Glomerular endothelial cell (primary cell): ENCODE measurements around the gene PCNX1. TPM values are rescaled to one million over a fixed set of nuclear protein-coding genes. Genes with fewer than 3 reads are reported as not detected.
"Not testable (repeated sequence)": the region's sequence is repeated elsewhere in the genome, so short reads cannot be mapped to it uniquely, and the experiment has no call there.

ENCODE experiments used
- DNase-seq: peaks from one replicate; pipeline ENCODE4 v3.0.0-alpha.2; 2011; ENCODE audit warnings: low read depth, low spot score; ENCODE audit errors: extremely low read depth
- total RNA-seq: library from RNA; depleted of rRNA; stranded (reverse); fragments of >200 nt; gene quantifications from 2 replicates; pipeline ENCODE4 v1.2.3, GENCODE V29; 2015

The PCNX1 gene
- total RNA-seq, 1 donor from 2014 or later, result 27.9 TPM

- no peak for DNase-seq
Measured at GRCh38 chr14:71141701-71142374, 234.6 kb downstream of the PCNX1 start.

DNA sequence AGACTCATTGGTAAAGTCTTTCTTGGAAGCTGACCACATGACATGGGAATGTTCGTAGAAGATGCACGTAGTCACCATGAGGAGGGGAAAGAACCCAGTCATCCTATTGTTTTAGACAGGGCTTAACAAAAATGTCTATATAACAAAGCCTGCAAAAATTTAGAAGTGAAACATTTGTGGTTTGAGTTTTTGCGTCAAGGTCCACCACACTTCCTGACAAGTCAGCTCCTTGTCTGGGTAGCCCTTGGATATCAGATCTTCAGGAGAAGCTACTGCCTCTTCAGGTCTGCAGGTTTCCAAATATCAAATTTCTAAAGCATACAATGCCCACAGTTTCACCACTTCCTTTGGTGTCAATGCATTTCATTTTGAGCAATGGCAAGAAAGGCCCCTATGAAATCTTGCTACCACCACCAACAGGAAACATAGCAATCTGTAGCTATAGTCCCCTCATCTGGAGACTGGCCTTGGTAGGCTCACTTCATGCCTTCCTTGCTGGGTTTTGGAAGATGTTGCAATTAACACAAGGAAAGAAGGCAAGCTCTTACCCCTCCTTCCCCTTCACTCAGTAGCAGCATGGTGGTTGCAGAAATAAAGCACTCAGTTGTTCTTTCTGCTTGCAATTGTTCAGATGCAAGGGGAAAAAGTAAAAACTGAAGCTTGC is 235.2 kb downstream of the PCNX1 start:
- DNase-seq, result peak; percentile 39

DNA sequence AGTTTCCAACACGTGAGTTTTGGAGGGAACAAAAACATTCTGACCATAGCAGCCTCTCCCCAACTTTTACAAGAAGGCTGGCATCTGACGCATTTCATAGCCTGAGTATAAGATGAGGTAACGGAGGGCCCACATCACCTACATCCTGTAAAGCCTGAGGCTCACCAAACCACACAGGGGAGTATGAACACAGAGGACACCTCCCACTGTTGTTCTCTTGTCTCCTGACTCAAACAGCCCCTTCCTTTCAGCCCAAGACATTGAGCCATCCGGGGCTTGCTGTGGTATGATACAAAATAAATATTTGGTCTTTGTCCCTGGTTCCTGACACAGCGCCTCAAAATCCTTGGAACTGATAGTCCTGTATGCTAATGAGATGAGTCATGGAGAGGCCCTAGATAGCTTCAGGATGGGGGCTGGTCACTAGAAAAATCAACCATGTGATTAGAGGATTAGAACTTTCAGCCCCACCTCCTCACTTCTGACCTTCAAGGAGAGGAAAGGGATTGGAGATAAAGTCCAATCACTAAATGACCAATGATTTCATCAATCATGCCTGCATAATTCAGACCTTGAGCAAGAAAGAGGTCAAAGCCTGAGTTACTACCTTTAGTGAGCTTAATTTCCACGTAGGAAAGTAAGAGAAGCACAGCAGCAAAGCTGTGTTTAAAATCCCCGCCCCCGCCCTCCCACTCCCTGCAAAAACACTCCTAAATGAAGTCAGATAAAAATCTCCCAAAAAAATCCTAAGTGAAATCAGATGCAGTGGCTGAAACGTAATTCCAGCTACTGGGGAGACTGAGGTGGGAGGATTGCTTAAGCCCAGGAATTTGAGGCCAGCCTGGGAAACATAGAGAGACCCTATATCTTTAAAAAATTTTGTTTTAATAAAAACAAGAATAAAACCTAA is 236.4 kb downstream of the PCNX1 start:
- peak; percentile 44 for DNase-seq

DNA sequence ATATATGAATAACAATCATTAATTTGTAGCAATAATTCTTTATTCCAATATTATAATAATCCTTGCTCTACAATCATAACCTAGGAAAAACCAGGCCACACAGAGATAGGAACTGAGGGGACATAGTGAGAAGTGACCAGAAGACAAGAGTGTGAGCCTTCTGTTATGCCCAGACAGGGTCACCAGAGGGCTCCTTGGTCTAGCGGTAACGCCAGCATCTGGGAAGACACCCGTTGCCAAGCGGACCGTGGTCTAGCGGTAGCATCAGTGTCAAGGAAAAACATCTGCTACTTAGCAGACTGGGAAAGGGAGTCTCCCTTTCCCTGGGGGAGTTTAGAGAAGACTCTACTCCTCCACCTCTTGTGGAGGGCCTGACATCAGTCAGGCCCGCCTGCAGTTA is 240.1 kb downstream of the PCNX1 start:
- DNase-seq, result not testable (repeated sequence)

GRCh38 chr14:71148627-71149026 is 241.4 kb downstream of the PCNX1 start:
- DNase-seq, result no peak

GRCh38 chr14:71150737-71151136 is 243.5 kb downstream of the PCNX1 start:
- no peak for DNase-seq

DNA sequence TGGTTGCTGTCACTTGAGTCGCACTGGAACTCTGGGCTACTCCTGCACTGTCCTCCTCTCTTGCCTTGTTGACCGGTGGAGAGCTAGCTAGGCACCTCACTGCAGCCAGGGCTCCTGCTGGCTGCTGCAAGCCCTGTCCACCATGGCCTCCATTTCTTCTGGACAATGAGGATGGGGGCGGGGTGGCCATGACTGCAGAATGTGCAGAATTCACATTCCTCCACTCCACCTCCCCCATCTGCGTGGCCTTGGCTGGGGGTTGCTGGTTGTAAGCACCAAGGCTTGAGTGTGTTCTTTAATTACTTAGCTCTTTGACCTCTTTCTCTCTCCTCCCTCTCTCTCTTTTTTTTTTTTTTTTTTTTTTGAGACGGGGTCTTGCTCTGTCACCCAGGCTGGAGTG is 248.5 kb downstream of the PCNX1 start:
- DNase-seq, result no peak

- DNase-seq, result no peak
Measured at GRCh38 chr14:71163050-71163841, 256.0 kb downstream of the PCNX1 start.

GRCh38 chr14:71163842-71164629 is 256.8 kb downstream of the PCNX1 start:
- DNase-seq, result no peak

Other genes with a start within 250 kb of the PCNX1 start
- gene MAP3K9, start 97.9 kb upstream of the PCNX1 start, total RNA-seq, result 0.88 and 2.6 TPM in 2 replicates